Bronchial epithelial cell (primary cell): ENCODE data around the gene MAP7. TPM values are rescaled to one million over a fixed set of nuclear protein-coding genes. Genes with fewer than 3 reads are reported as not detected.
A peak's percentile ranks its signal among the peaks of the same experiment; 100 is the strongest.
"Not testable (repeated sequence)": the region's sequence is repeated elsewhere in the genome, so short reads cannot be mapped to it uniquely, and the experiment has no call there.

Experiments
- DNase-seq: peaks from one replicate; pipeline ENCODE4 v3.0.0-alpha.2; 2010; ENCODE audit warnings: low read depth
- FAIRE-seq: peaks from 2 replicates; lab custom pipeline; 2011; peaks lifted over from hg19 to GRCh38; lab: Jason Lieb, UNC
- H3K27me3 ChIP-seq: 2 replicates; pipeline ENCODE4 v1.5.1; 2011; ENCODE audit warnings: low read length; ENCODE audit not compliant: control insufficient read depth, insufficient read depth
- H3K36me3 ChIP-seq: 2 replicates; pipeline ENCODE4 v1.5.1; 2011; ENCODE audit warnings: low read length; ENCODE audit not compliant: control insufficient read depth, insufficient read depth
- H3K4me3 ChIP-seq: 2 replicates; pipeline ENCODE4 v1.5.1; 2011; ENCODE audit warnings: mild to moderate bottlenecking, low read depth, low read length, control low read depth
- CTCF ChIP-seq: IDR thresholded peaks from 2 replicates; pipeline ENCODE4 v1.5.1; 2011; ENCODE audit warnings: mild to moderate bottlenecking, moderate library complexity, low read length, control low read depth, inconsistent platforms; ENCODE audit not compliant: insufficient read depth, severe bottlenecking
- total RNA-seq: library from RNA; depleted of rRNA; stranded (reverse); fragments of >200 nt; gene quantifications from 2 replicates; pipeline ENCODE4 v1.2.1, GENCODE V29; 2014

MAP7 gene
- total RNA-seq, 1 donor from 2014 or later = 30.8 TPM

DNA sequence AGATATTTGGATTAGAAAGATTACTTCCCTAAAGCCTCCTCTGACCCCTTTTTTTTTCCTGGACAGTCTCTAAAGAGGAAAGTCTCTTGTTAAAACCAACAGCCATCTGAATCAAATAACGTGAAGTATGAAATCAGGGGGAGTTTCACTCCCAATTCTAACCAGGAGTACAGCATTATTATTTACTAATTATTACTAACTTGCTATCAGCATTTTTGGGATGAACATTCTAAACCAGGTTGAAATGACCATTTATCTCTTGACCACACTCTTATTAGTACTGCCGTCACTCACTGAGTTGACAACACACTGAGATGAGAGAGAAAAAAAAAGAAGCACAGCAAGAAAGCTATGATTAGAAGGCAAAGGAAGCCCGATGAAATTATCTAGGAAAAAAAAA, 146.2 kb downstream of the MAP7 start:
- TF ChIP-seq CTCF = no peak
- H3K36me3 ChIP-seq = peaks cover 2% of the 10 kb centered on the region
- no peak overlapping the region for H3K4me3 ChIP-seq
- no peaks in the 10 kb centered on the region for H3K27me3 ChIP-seq
- FAIRE-seq (no peak), DNase-seq (no peak)

- FAIRE-seq (peak; percentile 89), DNase-seq (peak; percentile 97)
- Histone ChIP-seq H3K27me3 (no peaks in the 10 kb centered on the region), H3K4me3 (no peak overlapping the region), H3K36me3 (peaks cover 2% of the 10 kb centered on the region)
- no peak for TF ChIP-seq CTCF
Measured at GRCh38 chr6:136403110-136403980, 146.9 kb downstream of the MAP7 start.

GRCh38 chr6:136401749-136402148, 148.5 kb downstream of the MAP7 start:
- peaks cover 2% of the 10 kb centered on the region for H3K36me3 ChIP-seq
- no peak for TF ChIP-seq CTCF
- no peaks in the 10 kb centered on the region for H3K27me3 ChIP-seq
- no peak overlapping the region for H3K4me3 ChIP-seq
- FAIRE-seq (no peak), DNase-seq (peak; percentile 26)

GRCh38 chr6:136401236-136401635, 149.0 kb downstream of the MAP7 start:
- not testable (repeated sequence) for H3K27me3 ChIP-seq, FAIRE-seq, H3K36me3 ChIP-seq, DNase-seq, H3K4me3 ChIP-seq

DNA sequence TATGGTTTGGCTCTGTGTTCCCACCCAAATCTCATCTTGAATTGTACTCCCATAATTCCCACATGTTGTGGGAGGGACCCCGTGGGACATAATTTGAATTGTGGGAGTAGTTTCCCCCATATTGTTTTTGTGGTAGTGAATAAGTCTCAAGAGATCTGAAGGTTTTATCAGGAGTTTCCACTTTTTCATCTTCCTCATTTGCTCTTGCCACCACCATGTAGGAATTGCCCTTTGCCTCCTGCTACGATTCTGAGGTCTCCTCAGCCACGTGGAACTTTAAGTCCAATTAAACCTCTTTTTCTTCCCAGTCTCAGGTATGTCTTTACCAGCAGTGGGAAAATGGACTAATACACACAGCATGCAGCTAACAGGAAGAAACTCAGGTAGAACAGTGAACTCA, 151.8 kb downstream of the MAP7 start:
- Histone ChIP-seq H3K36me3 (peaks cover 2% of the 10 kb centered on the region), H3K4me3 (no peak overlapping the region), H3K27me3 (no peaks in the 10 kb centered on the region)
- TF ChIP-seq CTCF = no peak
- FAIRE-seq (no peak), DNase-seq (no peak)

- no peak for TF ChIP-seq CTCF
- Histone ChIP-seq H3K27me3 (no peaks in the 10 kb centered on the region), H3K36me3 (no peaks in the 10 kb centered on the region), H3K4me3 (no peak overlapping the region)
- FAIRE-seq (no peak), DNase-seq (no peak)
Measured at GRCh38 chr6:136396908-136397307, 153.3 kb downstream of the MAP7 start.

GRCh38 chr6:136390959-136391358, 159.3 kb downstream of the MAP7 start:
- not testable (repeated sequence) for H3K4me3 ChIP-seq, FAIRE-seq, H3K36me3 ChIP-seq, DNase-seq, H3K27me3 ChIP-seq
